Measurements from ENCODE around the gene SPON2.

Gene SPON2

GRCh38 chr4:1203026-1203616 is 30.7 kb upstream of the SPON2 start:
- H3K27me3 ChIP-seq (ENCODE audit: control insufficient read depth in 5 of 5, insufficient read depth in 4 of 5, low read length in 5 of 5), result peaks cover 0 to 10% (median 2%) of the 10 kb centered on the region in 5 donors
- H3K4me1 ChIP-seq (ENCODE audit: control insufficient read depth in 5 of 5, insufficient read depth in 5 of 5, low read length in 5 of 5), result peaks cover 1 to 65% (median 34%) of the 10 kb centered on the region in 5 donors
- H3K9me3 ChIP-seq (ENCODE audit: control insufficient read depth in 5 of 5, low read length in 5 of 5), result no peaks in the 10 kb centered on the region
- H3K4me3 ChIP-seq (ENCODE audit: low read depth in 1 of 5, low read length in 5 of 5), result no peak overlapping the region
- H3K36me3 ChIP-seq (ENCODE audit: control insufficient read depth in 5 of 5, insufficient read depth in 5 of 5, low read length in 5 of 5), result no peaks in the 10 kb centered on the region
- no peak overlapping the region for H3K27ac ChIP-seq (ENCODE audit: low read depth, low read length)
- H3K9ac ChIP-seq (ENCODE audit: low read length in 5 of 5), result no peak overlapping the region

- Histone ChIP-seq H3K9me3 (ENCODE audit: control insufficient read depth in 5 of 5, low read length in 5 of 5) (no peaks in the 10 kb centered on the region), H3K4me3 (ENCODE audit: low read depth in 1 of 5, low read length in 5 of 5) (no peak overlapping the region), H3K4me1 (ENCODE audit: control insufficient read depth in 5 of 5, insufficient read depth in 5 of 5, low read length in 5 of 5) (peaks cover 1 to 59% (median 29%) of the 10 kb centered on the region in 5 donors), H3K36me3 (ENCODE audit: control insufficient read depth in 5 of 5, insufficient read depth in 5 of 5, low read length in 5 of 5) (no peaks in the 10 kb centered on the region), H3K9ac (ENCODE audit: low read length in 5 of 5) (peak overlapping the region in 1 of 5 donors; percentile 16), H3K27me3 (ENCODE audit: control insufficient read depth in 5 of 5, insufficient read depth in 4 of 5, low read length in 5 of 5) (peaks cover 0 to 10% (median 2%) of the 10 kb centered on the region in 5 donors), H3K27ac (ENCODE audit: low read depth, low read length) (peak overlapping the region; percentile 57)
These were observed 30.2 kb upstream of the SPON2 start for GRCh38 chr4:1202526-1203011.

GRCh38 chr4:1201851-1202525 is 29.6 kb upstream of the SPON2 start:
- Histone ChIP-seq H3K27ac (ENCODE audit: low read depth, low read length) (peak overlapping the region; percentile 57), H3K36me3 (ENCODE audit: control insufficient read depth in 5 of 5, insufficient read depth in 5 of 5, low read length in 5 of 5) (no peaks in the 10 kb centered on the region), H3K4me3 (ENCODE audit: low read depth in 1 of 5, low read length in 5 of 5) (peak overlapping the region in 1 of 5 donors; percentile 19), H3K9me3 (ENCODE audit: control insufficient read depth in 5 of 5, low read length in 5 of 5) (no peaks in the 10 kb centered on the region), H3K27me3 (ENCODE audit: control insufficient read depth in 5 of 5, insufficient read depth in 4 of 5, low read length in 5 of 5) (peaks cover 0 to 10% (median 2%) of the 10 kb centered on the region in 5 donors), H3K9ac (ENCODE audit: low read length in 5 of 5) (peak overlapping the region in 1 of 5 donors; percentile 16), H3K4me1 (ENCODE audit: control insufficient read depth in 5 of 5, insufficient read depth in 5 of 5, low read length in 5 of 5) (peaks cover 1 to 54% (median 25%) of the 10 kb centered on the region in 5 donors)

GRCh38 chr4:1200425-1201035 is 28.1 kb upstream of the SPON2 start:
- Histone ChIP-seq H3K4me1 (ENCODE audit: control insufficient read depth in 5 of 5, insufficient read depth in 5 of 5, low read length in 5 of 5) (peaks cover 1 to 43% (median 32%) of the 10 kb centered on the region in 5 donors), H3K27me3 (ENCODE audit: control insufficient read depth in 5 of 5, insufficient read depth in 4 of 5, low read length in 5 of 5) (peaks cover 0 to 10% (median 2%) of the 10 kb centered on the region in 5 donors), H3K27ac (ENCODE audit: low read depth, low read length) (no peak overlapping the region), H3K36me3 (ENCODE audit: control insufficient read depth in 5 of 5, insufficient read depth in 5 of 5, low read length in 5 of 5) (peaks cover 0 to 2% (median 0%) of the 10 kb centered on the region in 5 donors), H3K9me3 (ENCODE audit: control insufficient read depth in 5 of 5, low read length in 5 of 5) (no peaks in the 10 kb centered on the region), H3K4me3 (ENCODE audit: low read depth in 1 of 5, low read length in 5 of 5) (peak overlapping the region in 3 of 5 donors; percentile 43 to 48 (median 46)), H3K9ac (ENCODE audit: low read length in 5 of 5) (no peak overlapping the region)

GRCh38 chr4:1199556-1200331 is 27.4 kb upstream of the SPON2 start:
- peaks cover 0 to 2% (median 0%) of the 10 kb centered on the region in 5 donors for H3K36me3 ChIP-seq (ENCODE audit: control insufficient read depth in 5 of 5, insufficient read depth in 5 of 5, low read length in 5 of 5)
- peak overlapping the region in 2 of 5 donors; percentile 2 to 46 for H3K4me3 ChIP-seq (ENCODE audit: low read depth in 1 of 5, low read length in 5 of 5)
- no peaks in the 10 kb centered on the region for H3K9me3 ChIP-seq (ENCODE audit: control insufficient read depth in 5 of 5, low read length in 5 of 5)
- H3K9ac ChIP-seq (ENCODE audit: low read length in 5 of 5), result no peak overlapping the region
- peaks cover 0 to 10% (median 2%) of the 10 kb centered on the region in 5 donors for H3K27me3 ChIP-seq (ENCODE audit: control insufficient read depth in 5 of 5, insufficient read depth in 4 of 5, low read length in 5 of 5)
- H3K4me1 ChIP-seq (ENCODE audit: control insufficient read depth in 5 of 5, insufficient read depth in 5 of 5, low read length in 5 of 5), result peaks cover 1 to 40% (median 32%) of the 10 kb centered on the region in 5 donors
- no peak overlapping the region for H3K27ac ChIP-seq (ENCODE audit: low read depth, low read length)

- Histone ChIP-seq H3K9ac (ENCODE audit: low read length in 5 of 5) (no peak overlapping the region), H3K36me3 (ENCODE audit: control insufficient read depth in 5 of 5, insufficient read depth in 5 of 5, low read length in 5 of 5) (peaks cover 0 to 2% (median 0%) of the 10 kb centered on the region in 5 donors), H3K27ac (ENCODE audit: low read depth, low read length) (no peak overlapping the region), H3K27me3 (ENCODE audit: control insufficient read depth in 5 of 5, insufficient read depth in 4 of 5, low read length in 5 of 5) (peaks cover 0 to 10% (median 2%) of the 10 kb centered on the region in 5 donors), H3K4me3 (ENCODE audit: low read depth in 1 of 5, low read length in 5 of 5) (no peak overlapping the region), H3K9me3 (ENCODE audit: control insufficient read depth in 5 of 5, low read length in 5 of 5) (no peaks in the 10 kb centered on the region), H3K4me1 (ENCODE audit: control insufficient read depth in 5 of 5, insufficient read depth in 5 of 5, low read length in 5 of 5) (peaks cover 3 to 49% (median 41%) of the 10 kb centered on the region in 5 donors)
These were observed 25.9 kb upstream of the SPON2 start for GRCh38 chr4:1198098-1198844.

GRCh38 chr4:1196421-1197183 is 24.2 kb upstream of the SPON2 start:
- H3K4me1 ChIP-seq (ENCODE audit: control insufficient read depth in 5 of 5, insufficient read depth in 5 of 5, low read length in 5 of 5), result peaks cover 17 to 55% (median 48%) of the 10 kb centered on the region in 5 donors
- peaks cover 0 to 7% (median 2%) of the 10 kb centered on the region in 5 donors for H3K27me3 ChIP-seq (ENCODE audit: control insufficient read depth in 5 of 5, insufficient read depth in 4 of 5, low read length in 5 of 5)
- no peak overlapping the region for H3K9ac ChIP-seq (ENCODE audit: low read length in 5 of 5)
- H3K9me3 ChIP-seq (ENCODE audit: control insufficient read depth in 5 of 5, low read length in 5 of 5), result no peaks in the 10 kb centered on the region
- H3K36me3 ChIP-seq (ENCODE audit: control insufficient read depth in 5 of 5, insufficient read depth in 5 of 5, low read length in 5 of 5), result peaks cover 0 to 2% (median 0%) of the 10 kb centered on the region in 5 donors
- H3K4me3 ChIP-seq (ENCODE audit: low read depth in 1 of 5, low read length in 5 of 5), result no peak overlapping the region
- H3K27ac ChIP-seq (ENCODE audit: low read depth, low read length), result no peak overlapping the region

GRCh38 chr4:1195891-1196401 is 23.6 kb upstream of the SPON2 start:
- Histone ChIP-seq H3K4me3 (ENCODE audit: low read depth in 1 of 5, low read length in 5 of 5) (no peak overlapping the region), H3K4me1 (ENCODE audit: control insufficient read depth in 5 of 5, insufficient read depth in 5 of 5, low read length in 5 of 5) (peaks cover 16 to 51% (median 45%) of the 10 kb centered on the region in 5 donors), H3K27ac (ENCODE audit: low read depth, low read length) (no peak overlapping the region), H3K36me3 (ENCODE audit: control insufficient read depth in 5 of 5, insufficient read depth in 5 of 5, low read length in 5 of 5) (peaks cover 0 to 2% (median 0%) of the 10 kb centered on the region in 5 donors), H3K27me3 (ENCODE audit: control insufficient read depth in 5 of 5, insufficient read depth in 4 of 5, low read length in 5 of 5) (peaks cover 0 to 4% (median 2%) of the 10 kb centered on the region in 5 donors), H3K9ac (ENCODE audit: low read length in 5 of 5) (no peak overlapping the region), H3K9me3 (ENCODE audit: control insufficient read depth in 5 of 5, low read length in 5 of 5) (no peaks in the 10 kb centered on the region)
